Measurements from ENCODE around the gene PLD3.

GRCh38 chr19:40339018-40339728 is 9.3 kb upstream of the PLD3 start:
- no peak for TF ChIP-seq CTCF (IDR thresholded peaks at IDR 0.05 in 8 of 11, conservative IDR thresholded peaks at IDR 0.05 in 3 of 11)
- TF ChIP-seq POLR2AphosphoS5 (IDR thresholded peaks at IDR 0.05), result no peak

All from spleen (tissue), 7 donors.